ENCODE data around the gene TSPAN14. TPM values are rescaled to one million over a fixed set of nuclear protein-coding genes. Genes with fewer than 3 reads are reported as not detected.

TSPAN14 gene
- total RNA-seq, 1 donor from 2014 or later: 18.9 TPM

DNA sequence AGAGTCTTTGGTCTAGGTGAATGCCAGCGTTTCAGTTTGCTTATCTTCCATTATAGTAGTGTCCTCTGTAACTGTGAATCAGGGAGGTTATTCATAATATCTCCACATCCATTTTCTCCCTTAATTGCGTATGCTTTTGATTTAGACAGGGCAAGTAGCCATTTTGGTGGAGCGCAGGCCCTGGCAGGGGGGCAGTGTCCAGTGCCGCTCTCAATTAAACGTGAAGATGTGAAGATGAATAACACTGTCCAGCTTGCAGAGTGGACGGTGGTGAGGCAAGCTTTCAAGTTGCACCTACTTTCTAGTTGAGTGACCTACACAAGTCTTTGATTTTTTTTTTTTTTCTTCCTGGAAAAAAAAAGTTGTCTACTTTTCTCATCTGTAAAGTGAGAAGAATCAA is 4.5 kb downstream of the TSPAN14 start:
- DNase-seq (no peak), ATAC-seq (ENCODE audit: low read depth) (no peak)
- Mint-ChIP-seq H3K27me3 (no peaks in the 10 kb centered on the region), H3K9me3 (no peaks in the 10 kb centered on the region), H3K36me3 (ENCODE audit: low read depth) (peaks cover 4% of the 10 kb centered on the region), H3K4me1 (peaks cover 87% of the 10 kb centered on the region), H3K4me3 (peak overlapping the region; percentile 53), H3K27ac (peak overlapping the region; percentile 76)
- POLR2A ChIA-PET: interaction anchor here (0.6 to 1.6 kb wide), 5 partner anchors 13 to 239 kb away, joined by 3 to 9 read pairs (median 8); no protein-coding TSS in a partner anchor
- intact Hi-C loops (cut with micrococcal nuclease): loop anchor here (10.0 kb wide), 2 partner anchors 524 to 1214 kb away; no protein-coding TSS in a partner anchor
- TF ChIP-seq, protein P1, sequence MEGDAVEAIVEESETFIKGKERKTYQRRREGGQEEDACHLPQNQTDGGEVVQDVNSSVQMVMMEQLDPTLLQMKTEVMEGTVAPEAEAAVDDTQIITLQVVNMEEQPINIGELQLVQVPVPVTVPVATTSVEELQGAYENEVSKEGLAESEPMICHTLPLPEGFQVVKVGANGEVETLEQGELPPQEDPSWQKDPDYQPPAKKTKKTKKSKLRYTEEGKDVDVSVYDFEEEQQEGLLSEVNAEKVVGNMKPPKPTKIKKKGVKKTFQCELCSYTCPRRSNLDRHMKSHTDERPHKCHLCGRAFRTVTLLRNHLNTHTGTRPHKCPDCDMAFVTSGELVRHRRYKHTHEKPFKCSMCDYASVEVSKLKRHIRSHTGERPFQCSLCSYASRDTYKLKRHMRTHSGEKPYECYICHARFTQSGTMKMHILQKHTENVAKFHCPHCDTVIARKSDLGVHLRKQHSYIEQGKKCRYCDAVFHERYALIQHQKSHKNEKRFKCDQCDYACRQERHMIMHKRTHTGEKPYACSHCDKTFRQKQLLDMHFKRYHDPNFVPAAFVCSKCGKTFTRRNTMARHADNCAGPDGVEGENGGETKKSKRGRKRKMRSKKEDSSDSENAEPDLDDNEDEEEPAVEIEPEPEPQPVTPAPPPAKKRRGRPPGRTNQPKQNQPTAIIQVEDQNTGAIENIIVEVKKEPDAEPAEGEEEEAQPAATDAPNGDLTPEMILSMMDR (IDR thresholded peaks at IDR 0.05): no peak
- CTCF ChIA-PET: interaction anchor here (1.1 to 2.3 kb wide), 7 partner anchors 14 to 81 kb away, joined by 3 to 15 read pairs (median 5); no protein-coding TSS in a partner anchor

DNA sequence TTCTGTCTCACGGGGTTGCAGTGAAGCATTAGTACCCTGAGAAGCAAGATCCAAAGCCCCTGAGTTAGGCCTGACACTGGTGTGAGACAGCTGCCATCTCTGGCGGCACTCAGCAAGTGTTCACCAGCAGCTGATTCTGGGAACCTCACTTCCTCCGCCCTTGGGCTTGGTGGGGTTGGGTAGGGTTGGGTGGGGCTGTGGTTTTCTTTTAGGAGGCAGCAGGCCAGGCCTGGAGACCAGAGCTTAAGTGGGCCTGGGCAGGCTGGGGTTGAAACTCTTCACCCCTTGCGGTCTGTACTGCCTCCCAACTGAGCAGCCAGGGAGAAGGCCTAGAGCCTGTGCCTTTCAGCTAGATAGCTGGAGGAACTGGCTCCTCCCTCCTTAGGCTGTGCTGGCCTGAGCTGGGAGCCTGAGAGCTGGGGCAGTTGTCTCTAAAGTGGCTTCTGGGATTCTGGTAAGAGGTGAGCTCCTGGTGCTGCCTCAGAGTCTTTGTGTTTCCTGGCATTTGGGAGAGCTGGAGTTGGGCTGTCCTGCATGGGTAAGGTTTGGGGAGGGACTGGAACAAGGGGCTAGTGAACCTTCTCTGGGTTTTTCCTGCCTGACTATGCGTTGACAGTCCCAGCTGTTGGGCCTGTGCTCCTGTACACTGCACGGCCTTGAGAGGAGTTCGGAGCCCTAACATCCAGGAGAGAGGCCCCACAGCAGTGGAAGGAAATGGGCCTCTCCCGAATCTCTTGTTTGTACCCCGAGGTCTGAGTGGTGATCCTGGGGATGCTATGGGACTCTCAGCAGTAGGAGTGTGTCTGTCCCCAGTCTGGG is 5.1 kb downstream of the TSPAN14 start:
- no peaks in the 10 kb centered on the region for H3K27me3 Mint-ChIP-seq
- DNase-seq (peak; percentile 27), ATAC-seq (ENCODE audit: low read depth) (peak; percentile 33)
- intact Hi-C loops (cut with micrococcal nuclease): loop anchor here (10.0 kb wide), 2 partner anchors 524 to 1214 kb away; no protein-coding TSS in a partner anchor
- TF ChIP-seq, protein P1 (IDR thresholded peaks at IDR 0.05): no peak
- no peaks in the 10 kb centered on the region for H3K9me3 Mint-ChIP-seq
- H3K36me3 Mint-ChIP-seq (ENCODE audit: low read depth): peaks cover 4% of the 10 kb centered on the region
- CTCF ChIA-PET: interaction anchor here (1.1 to 2.3 kb wide), 7 partner anchors 15 to 81 kb away, joined by 3 to 15 read pairs (median 5); no protein-coding TSS in a partner anchor
- H3K4me3 Mint-ChIP-seq: peak overlapping the region; percentile 51
- peak overlapping the region; percentile 76 for H3K27ac Mint-ChIP-seq
- H3K4me1 Mint-ChIP-seq: peaks cover 92% of the 10 kb centered on the region
- POLR2A ChIA-PET: interaction anchor here (0.6 to 1.6 kb wide), 5 partner anchors 12 to 239 kb away, joined by 3 to 9 read pairs (median 8); no protein-coding TSS in a partner anchor

DNA sequence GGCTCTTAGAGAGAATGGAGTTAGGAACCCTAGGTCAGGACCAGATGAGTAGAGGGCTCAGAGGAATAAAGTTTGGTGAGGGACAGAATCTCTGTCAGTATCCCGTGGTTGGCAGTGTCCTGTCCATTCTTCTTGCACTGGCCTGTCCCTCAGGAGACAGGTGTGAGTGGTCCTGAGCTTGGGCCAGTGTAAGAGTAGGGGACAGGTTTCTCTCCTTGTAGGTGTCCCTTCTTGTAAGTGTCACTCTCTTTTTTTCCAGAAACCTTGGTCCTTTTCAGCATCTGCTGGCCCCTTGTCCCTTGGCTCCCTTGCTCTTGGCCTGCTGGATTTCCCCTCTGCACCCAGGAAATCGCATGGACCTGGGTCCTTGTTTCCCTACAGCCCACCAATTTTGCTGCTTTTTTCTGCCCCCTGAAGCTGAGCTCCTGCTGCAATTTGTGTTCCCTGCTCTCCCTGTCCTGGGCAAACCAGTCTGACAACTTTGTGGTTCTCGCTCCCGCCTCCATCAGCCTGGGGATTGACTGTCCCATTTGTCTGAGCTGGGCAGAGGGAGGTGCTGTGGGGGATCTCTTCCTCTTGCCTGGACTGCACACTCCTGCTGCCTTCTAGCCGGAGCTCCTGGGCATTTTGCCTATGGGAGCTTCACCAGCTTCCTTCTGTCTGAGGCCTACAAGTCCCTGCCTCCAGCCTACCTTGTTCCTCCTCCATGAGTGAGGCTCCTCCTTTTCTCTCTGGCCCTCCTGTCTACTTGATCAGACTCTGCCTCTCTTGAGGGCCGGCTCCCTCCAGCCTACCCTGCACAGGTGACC is 6.5 kb downstream of the TSPAN14 start:
- H3K4me3 Mint-ChIP-seq: peak overlapping the region; percentile 21
- H3K36me3 Mint-ChIP-seq (ENCODE audit: low read depth): no peaks in the 10 kb centered on the region
- ATAC-seq (ENCODE audit: low read depth): no peak
- H3K27ac Mint-ChIP-seq: peak overlapping the region; percentile 77
- H3K27me3 Mint-ChIP-seq: no peaks in the 10 kb centered on the region
- TF ChIP-seq, protein P1 (IDR thresholded peaks at IDR 0.05): no peak
- no peak for DNase-seq
- POLR2A ChIA-PET: interaction anchor here (0.8 to 1.4 kb wide), 3 partner anchors 10 to 52 kb away, joined by 3 read pairs; partner anchors contain the start of gene PRXL2A
- H3K9me3 Mint-ChIP-seq: no peaks in the 10 kb centered on the region
- intact Hi-C loops (cut with micrococcal nuclease): no loop called here
- CTCF ChIA-PET: interaction anchor here (0.8 to 2.3 kb wide), 4 partner anchors 38 to 54 kb away, joined by 3 to 15 read pairs (median 8); no protein-coding TSS in a partner anchor
- H3K4me1 Mint-ChIP-seq: peaks cover 97% of the 10 kb centered on the region

DNA sequence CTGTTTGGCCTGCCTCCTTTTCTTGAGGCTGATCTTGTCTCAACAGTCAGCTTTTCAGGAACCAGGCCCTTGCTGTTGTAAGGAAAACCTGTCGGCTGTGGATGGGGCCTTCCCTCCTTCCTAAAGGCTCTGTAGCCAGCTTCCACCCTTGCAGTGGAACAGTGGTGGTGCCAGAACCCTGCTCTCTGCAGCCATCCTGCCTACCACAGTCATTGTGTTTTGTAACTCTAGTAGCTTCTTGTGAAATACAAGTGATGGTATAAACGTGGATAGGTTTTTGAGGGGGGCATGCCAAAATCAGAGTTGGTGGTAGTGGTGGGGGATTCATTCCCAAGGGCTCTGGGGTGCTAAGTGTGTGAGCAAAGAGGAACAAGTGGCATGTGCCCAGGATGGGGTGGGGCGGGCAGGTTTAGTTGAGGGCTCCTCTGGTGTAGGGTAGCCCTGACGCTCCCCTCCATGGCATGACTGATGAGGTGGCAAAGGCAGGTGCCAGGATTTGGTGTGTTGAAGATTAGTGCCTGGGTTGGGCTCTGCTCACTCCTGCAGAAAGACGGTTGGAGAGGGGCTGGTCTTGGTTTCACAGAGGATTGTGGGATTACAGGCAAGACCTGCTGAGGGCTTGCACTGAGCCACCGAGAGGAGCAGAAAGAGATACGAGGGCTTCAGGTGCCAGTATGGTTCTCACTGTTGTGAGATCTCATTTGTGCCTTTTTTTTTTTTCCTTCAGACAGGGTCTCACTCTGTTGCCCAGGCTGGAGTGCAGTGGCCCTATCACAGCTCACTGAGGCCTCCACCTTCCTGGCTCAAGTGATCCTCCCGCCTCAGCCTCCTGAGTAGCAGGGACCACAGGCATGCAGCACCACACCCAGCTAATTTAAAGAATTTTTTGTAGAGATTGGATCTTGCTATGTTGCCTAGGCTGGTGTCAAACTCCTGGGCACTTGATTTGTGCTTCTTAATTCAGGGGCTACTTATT is 7.4 kb downstream of the TSPAN14 start:
- DNase-seq (no peak), ATAC-seq (ENCODE audit: low read depth) (no peak)
- H3K4me3 Mint-ChIP-seq: peak overlapping the region; percentile 21
- no peaks in the 10 kb centered on the region for H3K9me3 Mint-ChIP-seq
- H3K36me3 Mint-ChIP-seq (ENCODE audit: low read depth): no peaks in the 10 kb centered on the region
- peak overlapping the region; percentile 77 for H3K27ac Mint-ChIP-seq
- ChIA-PET CTCF (interaction anchor here (0.8 to 1.1 kb wide), 2 partner anchors 44 to 53 kb away, joined by 3 to 6 read pairs; no protein-coding TSS in a partner anchor), POLR2A (interaction anchor here (0.8 to 1.4 kb wide), 3 partner anchors 9 to 53 kb away, joined by 3 read pairs; partner anchors contain the start of gene PRXL2A)
- H3K27me3 Mint-ChIP-seq: no peaks in the 10 kb centered on the region
- intact Hi-C loops (cut with micrococcal nuclease): no loop called here
- TF ChIP-seq, protein P1 (IDR thresholded peaks at IDR 0.05): no peak
- H3K4me1 Mint-ChIP-seq: peaks cover 97% of the 10 kb centered on the region
